IMR-90 (cell line): ENCODE data around the gene SLF2. TPM values are rescaled to one million over a fixed set of nuclear protein-coding genes. Genes with fewer than 3 reads are reported as not detected.
A peak's percentile ranks its signal among the peaks of the same experiment; 100 is the strongest.

Experiments
- ATAC-seq: fragments of 200-7000 bp; cut with Tn5 transposase; 2 replicates; pipeline ENCODE4 v1.9.1; 2020; ENCODE audit warnings: low read depth, mild to moderate bottlenecking, moderate library complexity
- BruUV-seq: library from RNA; stranded (reverse); fragments of 400-500 nt; replicated peaks from 2 replicates; lab custom pipeline; 2021; lab: Mats Ljungman, UMichigan
- CTCF ChIA-PET: fragments of 300-600 bp; formaldehyde crosslinking; extraction: SDS; loops from one replicate; lab custom pipeline; 2021; ENCODE audit warnings: antibody characterized with exemption; lab: Yijun Ruan, JAX
- POLR2A ChIA-PET: fragments of 300-600 bp; sonication (Branson Sonifier 250); formaldehyde crosslinking; loops from one replicate; lab custom pipeline; 2022; ENCODE audit warnings: antibody characterized with exemption; ENCODE audit not compliant: unreplicated experiment; lab: Charles Lee
- DNase-seq: peaks from one replicate; pipeline ENCODE4 v3.0.0; 2013
- H2AFZ ChIP-seq: replicated peaks from 2 replicates; pipeline ENCODE3; 2013; ENCODE audit warnings: low read length, mild to moderate bottlenecking; ENCODE audit not compliant: poor library complexity
- H2AK5ac ChIP-seq: 2 replicates; pipeline ENCODE4 v1.6.1; 2013; ENCODE audit warnings: low read depth, low read length, inconsistent platforms
- H2AK9ac ChIP-seq: replicated peaks from 2 replicates; pipeline ENCODE3; 2013; ENCODE audit warnings: mild to moderate bottlenecking, low read depth, low read length, moderate library complexity; ENCODE audit not compliant: poor library complexity
- H2BK120ac ChIP-seq: 2 replicates; pipeline ENCODE4 v1.6.1; 2013; ENCODE audit warnings: low read depth, low read length, inconsistent platforms
- H2BK15ac ChIP-seq: 3 replicates; pipeline ENCODE4 v1.6.1; 2013; ENCODE audit warnings: low read depth, low read length, inconsistent platforms
- H2BK20ac ChIP-seq: 2 replicates; pipeline ENCODE4 v1.6.1; 2013; ENCODE audit warnings: low read depth, mild to moderate bottlenecking, inconsistent platforms, low read length, moderate library complexity
- H2BK5ac ChIP-seq: 2 replicates; pipeline ENCODE4 v1.6.1; 2013; ENCODE audit warnings: mild to moderate bottlenecking, low read depth, low read length, inconsistent platforms; ENCODE audit not compliant: poor library complexity, severe bottlenecking
- H3K14ac ChIP-seq: replicated peaks from 2 replicates; pipeline ENCODE4 v1.6.1; 2013; ENCODE audit warnings: low read depth, low read length, inconsistent platforms
- H3K18ac ChIP-seq: 2 replicates; pipeline ENCODE4 v1.6.1; 2013; ENCODE audit warnings: low read depth, low read length, control low read depth
- H3K23ac ChIP-seq: 2 replicates; pipeline ENCODE4 v1.6.1; 2013; ENCODE audit warnings: low read depth, low read length, inconsistent platforms
- H3K27ac ChIP-seq: 2 replicates; pipeline ENCODE4 v1.5.1; 2013; ENCODE audit warnings: mild to moderate bottlenecking, control low read depth, low read length; ENCODE audit not compliant: insufficient read depth
- H3K27me3 ChIP-seq: 2 replicates; pipeline ENCODE4 v1.6.1; 2013; ENCODE audit warnings: low read length; ENCODE audit not compliant: control insufficient read depth, insufficient read depth
- H3K36me3 ChIP-seq: 2 replicates; pipeline ENCODE4 v1.6.1; 2013; ENCODE audit warnings: low read length, mixed read lengths; ENCODE audit not compliant: control insufficient read depth, insufficient read depth
- H3K4ac ChIP-seq: 2 replicates; pipeline ENCODE4 v1.6.1; 2013; ENCODE audit warnings: low read depth, low read length, inconsistent platforms
- H3K4me1 ChIP-seq: 2 replicates; pipeline ENCODE4 v1.6.1; 2013; ENCODE audit warnings: low read length, mixed read lengths; ENCODE audit not compliant: control insufficient read depth, insufficient read depth
- H3K4me2 ChIP-seq: 2 replicates; pipeline ENCODE4 v1.6.1; 2013; ENCODE audit warnings: low read depth, mild to moderate bottlenecking, control low read depth, low read length, moderate library complexity
- H3K4me3 ChIP-seq: 2 replicates; pipeline ENCODE4 v1.5.1; 2013; ENCODE audit warnings: low read depth, mild to moderate bottlenecking, control low read depth, low read length, moderate library complexity; ENCODE audit not compliant: insufficient read depth
- H3K56ac ChIP-seq: 2 replicates; pipeline ENCODE4 v1.6.1; 2013; ENCODE audit warnings: low read length, inconsistent platforms; ENCODE audit not compliant: insufficient read depth; ENCODE audit errors: extremely low read depth
- H3K79me1 ChIP-seq, 2 experiments: 2 replicates each; pipeline ENCODE4 v1.6.1; 2013; ENCODE audit warnings: low read length in 2 of 2, inconsistent platforms in 1 of 2, low read depth in 1 of 2
- H3K9ac ChIP-seq: 2 replicates; pipeline ENCODE4 v1.6.1; 2013; ENCODE audit warnings: low read depth, low read length, control low read depth
- H3K9me1 ChIP-seq: 2 replicates; pipeline ENCODE4 v1.6.1; 2013; ENCODE audit warnings: low read length, inconsistent platforms; ENCODE audit not compliant: insufficient read depth
- H3K9me3 ChIP-seq: 2 replicates; pipeline ENCODE4 v1.6.1; 2013; ENCODE audit warnings: low read length; ENCODE audit not compliant: control insufficient read depth, insufficient read depth
- H4K20me1 ChIP-seq: 2 replicates; pipeline ENCODE4 v1.6.1; 2013; ENCODE audit warnings: low read length, inconsistent platforms; ENCODE audit not compliant: insufficient read depth
- H4K5ac ChIP-seq: 2 replicates; pipeline ENCODE4 v1.6.1; 2013; ENCODE audit warnings: mild to moderate bottlenecking, low read depth, low read length, control low read depth
- H4K8ac ChIP-seq, 2 experiments: 2 replicates each; pipeline ENCODE4 v1.6.1; 2013; ENCODE audit warnings: low read depth in 2 of 2, low read length in 2 of 2, control low read depth in 1 of 2, inconsistent platforms in 1 of 2
- H4K91ac ChIP-seq: 2 replicates; pipeline ENCODE4 v1.6.1; 2013; ENCODE audit warnings: low read depth, low read length, inconsistent platforms; ENCODE audit not compliant: insufficient read depth
- NFE2L2 ChIP-seq: fragments of 150-350 bp; IDR thresholded peaks from 2 replicates; pipeline ENCODE4 v1.6.1; 2016; ENCODE audit warnings: low read depth, mild to moderate bottlenecking, low read length
- WGBS, 2 experiments: methylation state at CpG; one replicate each; pipeline versions ENCODE4 v1.1.5 to v1.1.7; 2013; ENCODE audit warnings: missing lambda C conversion rate in 2 of 2; ENCODE audit not compliant: insufficient read length in 1 of 2; ENCODE audit errors: extremely low coverage in 2 of 2; 5-methylcytosine and 5-hydroxymethylcytosine counted together
- dilution Hi-C: fragments of 300-500 bp; cut with HindIII; formaldehyde crosslinking; loops from one replicate; pipeline ENCODE4 v1.14.3; 2018; ENCODE audit warnings: low sequenced_read_pairs; ENCODE audit not compliant: unreplicated experiment
- in situ Hi-C: fragments of 300-500 bp; cut with MboI; formaldehyde crosslinking; loops from 3 replicates; pipeline ENCODE4 v1.14.3; 2019; ENCODE audit warnings: low sequenced_read_pairs, inconsistent platforms, mixed read lengths
- intact Hi-C: fragments of 100-400 bp; cut with micrococcal nuclease; formaldehyde crosslinking; loops from 2 replicates; pipeline ENCODE4 v1.10.0; 2022
- polyA plus RNA-seq, 3 experiments: library from polyadenylated mRNA; depleted of rRNA; stranded (reverse); fragments of >200 nt; gene quantifications; 2 replicates each; pipeline ENCODE4 v1.2.3, GENCODE V29; 2012; ENCODE audit warnings: low replicate concordance in 1 of 3
- total RNA-seq: library from RNA; depleted of rRNA; stranded (reverse); fragments of >200 nt; gene quantifications from 2 replicates; pipeline ENCODE4 v1.2.3, GENCODE V29; 2012
- TF ChIP-seq, protein P1 (sequence below): conservative IDR thresholded peaks from 2 replicates; pipeline ENCODE4 v1.5.1; 2012; ENCODE audit warnings: mild to moderate bottlenecking, low read depth, low read length, improper control_type of control experiment

The SLF2 gene
- total and polyA plus RNA-seq, 2 of the 4 experiments (the other 2 are of a cell fraction), result 8.5 to 21.7 TPM

DNA sequence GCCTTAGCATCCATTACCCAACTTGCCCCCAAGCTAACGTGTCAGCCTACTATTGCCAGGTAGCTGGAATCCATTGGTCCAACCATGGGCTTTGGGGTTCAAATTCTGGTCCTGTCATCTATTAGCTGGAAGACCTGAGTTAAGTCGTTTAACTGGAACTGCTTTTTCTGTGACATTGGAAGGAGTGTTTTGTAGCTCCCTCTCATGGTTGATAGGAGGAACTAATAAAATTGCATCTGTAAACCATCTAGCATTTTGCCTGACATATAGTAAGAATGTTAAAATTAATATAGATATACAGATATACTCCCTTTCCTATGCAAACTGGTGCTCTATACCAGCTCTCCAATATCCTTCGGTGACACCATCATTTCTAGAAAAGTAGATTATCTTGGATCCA, 23.8 kb upstream of the SLF2 start:
- peaks cover 11% of the 10 kb centered on the region for H3K9me1 ChIP-seq
- dilution Hi-C loops (no loop called here), intact Hi-C loops (no loop called here), in situ Hi-C loops (loop anchor here (25.0 kb wide), 1 partner anchor 552 kb away; the partner anchor contains the start of genes PKD2L1 and SCD)
- DNase-seq, result no peak
- peak overlapping the region; percentile 86 for H2AK5ac ChIP-seq
- H4K5ac ChIP-seq, result no peak overlapping the region
- no peaks in the 10 kb centered on the region for H3K27me3 ChIP-seq
- no CpG with 5 or more reads among the region's 3 CpGs for WGBS, 2 experiments
- H2AFZ ChIP-seq, result no peak overlapping the region
- peak overlapping the region; percentile 95 for H3K4ac ChIP-seq
- no peaks in the 10 kb centered on the region for H3K36me3 ChIP-seq
- peak overlapping the region; percentile 93; the same call in 2 of the 3 replicates for H2BK15ac ChIP-seq
- no peak overlapping the region for H2BK5ac ChIP-seq
- H3K4me3 ChIP-seq, result no peak overlapping the region
- peak overlapping the region; percentile 94; the same call in 1 of the 2 replicates for H2BK120ac ChIP-seq
- H3K14ac ChIP-seq, result peak overlapping the region; percentile 44
- peaks cover 23% of the 10 kb centered on the region for H3K4me1 ChIP-seq
- BruUV-seq, result no TSS peak
- H3K9me3 ChIP-seq, result no peaks in the 10 kb centered on the region
- no peak overlapping the region for H3K27ac ChIP-seq
- no peak overlapping the region for H4K8ac ChIP-seq
- H2AK9ac ChIP-seq, result peak overlapping the region; percentile 58
- ChIA-PET POLR2A (no interaction called here), CTCF (interaction anchor here (1.1 kb wide), 1 partner anchor 32 kb away, joined by 3 read pairs; no protein-coding TSS in a partner anchor)
- no peak overlapping the region; the same call in 1 of the 2 replicates for H3K18ac ChIP-seq
- TF ChIP-seq, protein P1, sequence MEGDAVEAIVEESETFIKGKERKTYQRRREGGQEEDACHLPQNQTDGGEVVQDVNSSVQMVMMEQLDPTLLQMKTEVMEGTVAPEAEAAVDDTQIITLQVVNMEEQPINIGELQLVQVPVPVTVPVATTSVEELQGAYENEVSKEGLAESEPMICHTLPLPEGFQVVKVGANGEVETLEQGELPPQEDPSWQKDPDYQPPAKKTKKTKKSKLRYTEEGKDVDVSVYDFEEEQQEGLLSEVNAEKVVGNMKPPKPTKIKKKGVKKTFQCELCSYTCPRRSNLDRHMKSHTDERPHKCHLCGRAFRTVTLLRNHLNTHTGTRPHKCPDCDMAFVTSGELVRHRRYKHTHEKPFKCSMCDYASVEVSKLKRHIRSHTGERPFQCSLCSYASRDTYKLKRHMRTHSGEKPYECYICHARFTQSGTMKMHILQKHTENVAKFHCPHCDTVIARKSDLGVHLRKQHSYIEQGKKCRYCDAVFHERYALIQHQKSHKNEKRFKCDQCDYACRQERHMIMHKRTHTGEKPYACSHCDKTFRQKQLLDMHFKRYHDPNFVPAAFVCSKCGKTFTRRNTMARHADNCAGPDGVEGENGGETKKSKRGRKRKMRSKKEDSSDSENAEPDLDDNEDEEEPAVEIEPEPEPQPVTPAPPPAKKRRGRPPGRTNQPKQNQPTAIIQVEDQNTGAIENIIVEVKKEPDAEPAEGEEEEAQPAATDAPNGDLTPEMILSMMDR, result peak; percentile 29; the same call in 1 of the 2 replicates
- TF ChIP-seq NFE2L2, result no peak
- 0 out of 2 replicates have a peak overlapping the region, but pooled peaks have one; percentile 13 for H3K23ac ChIP-seq
- no peak for ATAC-seq
- no peak overlapping the region for H3K56ac ChIP-seq
- no peak overlapping the region for H3K4me2 ChIP-seq
- peak overlapping the region; percentile 34; the same call in 1 of the 2 replicates for H4K91ac ChIP-seq
- peaks cover 0 to 9% of the 10 kb centered on the region in 2 experiments; a peak in 2 of 4 replicates for H3K79me1 ChIP-seq
- no peaks in the 10 kb centered on the region for H4K20me1 ChIP-seq
- no peak overlapping the region for H3K9ac ChIP-seq
- H2BK20ac ChIP-seq, result peak overlapping the region; percentile 98
